Smooth muscle cell (in vitro differentiated cells): ENCODE measurements around the gene OR51A7. TPM values are rescaled to one million over a fixed set of nuclear protein-coding genes. Genes with fewer than 3 reads are reported as not detected.

Experiments used
- DNase-seq: peaks from one replicate; lab custom pipeline; 2025; ENCODE audit not compliant: unreplicated experiment; lab: John Stamatoyannopoulos, UW
- H2AFZ ChIP-seq: fragments of 200-600 bp; sonication (generic); 2 replicates; pipeline ENCODE4 v1.6.0; 2016; ENCODE audit warnings: antibody characterized with exemption, low read depth, mild to moderate bottlenecking
- H3F3A ChIP-seq: fragments of 200-600 bp; sonication (generic); 2 replicates; pipeline ENCODE4 v1.6.0; 2017; ENCODE audit warnings: antibody characterized with exemption, low read depth
- H3K27ac ChIP-seq: fragments of 200-600 bp; sonication (generic); 2 replicates; pipeline ENCODE4 v1.5.1; 2016; ENCODE audit warnings: low read depth, mild to moderate bottlenecking
- H3K27me3 ChIP-seq: fragments of 200-600 bp; sonication (generic); 2 replicates; pipeline ENCODE4 v1.6.1; 2016; ENCODE audit warnings: low read depth, mild to moderate bottlenecking
- H3K36me3 ChIP-seq: fragments of 200-600 bp; sonication (generic); 2 replicates; pipeline ENCODE4 v1.5.1; 2016; ENCODE audit warnings: low read depth
- H3K4me1 ChIP-seq: fragments of 200-600 bp; sonication (generic); 2 replicates; pipeline ENCODE4 v1.5.1; 2016; ENCODE audit warnings: low read depth
- H3K4me2 ChIP-seq: fragments of 200-600 bp; sonication (generic); 2 replicates; pipeline ENCODE4 v1.6.0; 2016; ENCODE audit warnings: mild to moderate bottlenecking
- H3K4me3 ChIP-seq: fragments of 200-600 bp; sonication (generic); 2 replicates; pipeline ENCODE4 v1.5.1; 2016; ENCODE audit warnings: mild to moderate bottlenecking
- H3K79me2 ChIP-seq: fragments of 200-600 bp; sonication (generic); 2 replicates; pipeline ENCODE4 v1.6.0; 2016; ENCODE audit warnings: low read depth, mild to moderate bottlenecking
- H3K9ac ChIP-seq: fragments of 200-600 bp; sonication (generic); 2 replicates; pipeline ENCODE4 v1.6.0; 2016; ENCODE audit warnings: low read depth
- H3K9me3 ChIP-seq: fragments of 200-600 bp; sonication (generic); replicated peaks from 2 replicates; pipeline ENCODE4 v1.5.1; 2016; ENCODE audit warnings: low read depth
- H4K20me1 ChIP-seq: fragments of 200-600 bp; sonication (generic); 2 replicates; pipeline ENCODE4 v1.6.0; 2016; ENCODE audit warnings: low read depth
- CTCF ChIP-seq: fragments of 200-600 bp; sonication (generic); IDR thresholded peaks from 2 replicates; pipeline ENCODE4 v1.5.1; 2017; ENCODE audit warnings: borderline replicate concordance, mild to moderate bottlenecking, antibody characterized with exemption; ENCODE audit not compliant: insufficient read depth, poor library complexity, severe bottlenecking
- WGBS: methylation state at CpG from one replicate; pipeline ENCODE4 v1.1.7; 2016; ENCODE audit warnings: low lambda C conversion rate; 5-methylcytosine and 5-hydroxymethylcytosine counted together
- polyA plus RNA-seq: library from polyadenylated mRNA; unstranded; fragments of >200 nt; fragmentation: Nextera tagmentation; extraction: Ambion mirVana; gene quantifications from 2 replicates; pipeline ENCODE4 v1.2.1, GENCODE V29; 2016
- total RNA-seq: library from RNA; depleted of rRNA; stranded (reverse); fragments of >200 nt; gene quantifications from 2 replicates; pipeline ENCODE4 v1.2.3, GENCODE V29; 2014

OR51A7 gene
- total and polyA plus RNA-seq, 2 experiments from 2014 or later, result not detected

DNA sequence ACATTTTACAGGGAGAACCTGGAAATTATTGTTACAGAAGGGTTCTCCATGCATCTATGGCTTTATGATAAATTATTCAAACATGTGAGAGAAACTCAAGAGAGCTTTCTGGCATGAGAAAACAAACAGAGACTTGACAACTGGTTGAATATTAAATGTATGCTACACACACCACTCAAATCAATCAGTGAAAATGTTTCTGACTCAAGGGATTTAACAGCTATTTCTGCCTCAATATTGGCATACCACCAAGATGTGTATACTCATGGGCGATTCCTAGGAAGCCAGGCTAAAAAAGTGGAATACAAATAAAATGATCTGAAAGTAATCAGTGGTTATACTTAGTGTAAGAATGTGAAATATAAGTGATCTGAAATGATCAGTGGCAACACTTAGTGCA, 37.7 kb upstream of the OR51A7 start:
- no peak overlapping the region for H3K27ac ChIP-seq
- H3K27me3 ChIP-seq, result no peaks in the 10 kb centered on the region
- H3K4me2 ChIP-seq, result no peak overlapping the region
- H3K9me3 ChIP-seq, result no peaks in the 10 kb centered on the region
- WGBS, result 82% methylated on average over 1 of the region's 1 CpG
- no peaks in the 10 kb centered on the region for H3K36me3 ChIP-seq
- no peaks in the 10 kb centered on the region for H3F3A ChIP-seq
- no peaks in the 10 kb centered on the region for H4K20me1 ChIP-seq
- TF ChIP-seq CTCF, result no peak
- no peak overlapping the region for H3K9ac ChIP-seq
- H3K79me2 ChIP-seq, result no peaks in the 10 kb centered on the region
- no peaks in the 10 kb centered on the region for H3K4me1 ChIP-seq
- H2AFZ ChIP-seq, result no peak overlapping the region
- DNase-seq, result no peak
- no peak overlapping the region for H3K4me3 ChIP-seq

- no peak for TF ChIP-seq CTCF
- no peaks in the 10 kb centered on the region for H3K9me3 ChIP-seq
- H2AFZ ChIP-seq, result no peak overlapping the region
- no peaks in the 10 kb centered on the region for H3K4me1 ChIP-seq
- H3F3A ChIP-seq, result no peaks in the 10 kb centered on the region
- WGBS, result 94% methylated on average over 4 of the region's 4 CpGs
- no peaks in the 10 kb centered on the region for H3K27me3 ChIP-seq
- no peak overlapping the region for H3K4me2 ChIP-seq
- H3K9ac ChIP-seq, result no peak overlapping the region
- DNase-seq, result no peak
- no peaks in the 10 kb centered on the region for H4K20me1 ChIP-seq
- no peak overlapping the region for H3K4me3 ChIP-seq
- no peak overlapping the region for H3K27ac ChIP-seq
- H3K79me2 ChIP-seq, result no peaks in the 10 kb centered on the region
- no peaks in the 10 kb centered on the region for H3K36me3 ChIP-seq
Measured at GRCh38 chr11:4881188-4881587, 22.4 kb upstream of the OR51A7 start.

GRCh38 chr11:4881860-4882500, 21.6 kb upstream of the OR51A7 start, which contains the start of gene OR51T1:
OR51T1 (plus strand) TSS chr11:4881900; CDS start chr11:4881900, 0 bp downstream.
- no peak for DNase-seq
- Histone ChIP-seq H3K4me1 (no peaks in the 10 kb centered on the region), H3F3A (no peaks in the 10 kb centered on the region), H3K9ac (no peak within 1 kb of the TSS), H3K27ac (no peak within 1 kb of the TSS), H3K36me3 (no peaks in the 10 kb centered on the region), H4K20me1 (no peaks in the 10 kb centered on the region), H3K9me3 (no peaks in the 10 kb centered on the region), H3K4me3 (no peak within 1 kb of the TSS), H3K79me2 (no peaks in the 10 kb centered on the region), H3K4me2 (no peak within 1 kb of the TSS), H2AFZ (no peak within 1 kb of the TSS), H3K27me3 (no peaks in the 10 kb centered on the region)
- 92% methylated on average over 8 of the region's 8 CpGs for WGBS
- TF ChIP-seq CTCF, result no peak

- Histone ChIP-seq H3K79me2 (no peaks in the 10 kb centered on the region), H3K9ac (no peak overlapping the region), H3K36me3 (no peaks in the 10 kb centered on the region), H3K9me3 (no peaks in the 10 kb centered on the region), H3K4me2 (no peak overlapping the region), H3K4me1 (no peaks in the 10 kb centered on the region), H3K4me3 (no peak overlapping the region), H3F3A (no peaks in the 10 kb centered on the region), H3K27me3 (no peaks in the 10 kb centered on the region), H2AFZ (no peak overlapping the region), H3K27ac (no peak overlapping the region), H4K20me1 (no peaks in the 10 kb centered on the region)
- no peak for DNase-seq
- 91% methylated on average over 5 of the region's 5 CpGs for WGBS
- TF ChIP-seq CTCF, result no peak
Measured at GRCh38 chr11:4882543-4882942, 21.0 kb upstream of the OR51A7 start.
